Mucosa of descending colon (tissue), 3 donors: Measurements from ENCODE around the gene CENPU. TPM values are rescaled to one million over a fixed set of nuclear protein-coding genes. Genes with fewer than 3 reads are reported as not detected.

Experiments used
- ATAC-seq: fragments of 200-7000 bp; cut with Tn5 transposase; one replicate; pipeline ENCODE4 v1.9.1; 2020; ENCODE audit warnings: mild to moderate bottlenecking, moderate library complexity
- DNase-seq, 3 donors: peaks; one replicate each; pipeline ENCODE4 v3.0.0-alpha.2; 2020
- H3K36me3 ChIP-seq: fragments of 200-600 bp; one replicate; pipeline ENCODE4 v1.8.0; 2021; ENCODE audit warnings: low read depth, mild to moderate bottlenecking
- H3K4me1 ChIP-seq: fragments of 200-600 bp; one replicate; pipeline ENCODE4 v1.8.0; 2021; ENCODE audit warnings: low read depth, mild to moderate bottlenecking
- H3K4me3 ChIP-seq: fragments of 200-600 bp; one replicate; pipeline ENCODE4 v1.8.0; 2021; ENCODE audit warnings: mild to moderate bottlenecking
- H3K9me3 ChIP-seq: fragments of 200-600 bp; one replicate; pipeline ENCODE4 v1.8.0; 2021; ENCODE audit warnings: mild to moderate bottlenecking
- CTCF ChIP-seq: fragments of 200-600 bp; IDR thresholded peaks from one replicate; pipeline ENCODE4 v1.8.0; 2022; ENCODE audit warnings: antibody characterized with exemption, mild to moderate bottlenecking
- intact Hi-C, 2 donors: fragments of 100-400 bp; cut with DNase I in 1 of 2; cut with micrococcal nuclease in 1 of 2; formaldehyde crosslinking; loops; one replicate each; pipeline versions ENCODE4 v1.11.0 to v1.11.1; 2022; cut with DNase I, micrococcal nuclease
- total RNA-seq, 3 donors: library from RNA; stranded (reverse); fragmentation: NEBNext Ultra II Directional in 2 of 3; extraction: Animal tissue kit (Norgen Biotek cat#: 25700) in 2 of 3; gene quantifications; one replicate each; pipeline versions ENCODE4 v1.2.1 to v1.2.4, GENCODE V29; 2021 to 2023
- donor health status: DM: no; HTN: no; CAD: no; lungs with moderate emphysema.
- donor health status: DM: no; HTN: no; CAD: no.
- donor health status: DM: no; HTN: yes; CAD: no.

CENPU gene
- total RNA-seq, 3 donors from 2014 or later: 5.1 to 19.5 (median 9.5) TPM

- intact Hi-C loops: no loop called here
- no peaks in the 10 kb centered on the region for H3K36me3 ChIP-seq
- no peaks in the 10 kb centered on the region for H3K9me3 ChIP-seq
- TF ChIP-seq CTCF: no peak
- DNase-seq (peak in 1 of 3 donors; percentile 28), ATAC-seq (no peak)
- H3K4me3 ChIP-seq: no peak overlapping the region
- H3K4me1 ChIP-seq: peaks cover 33% of the 10 kb centered on the region
These were observed 86.4 kb downstream of the CENPU start for GRCh38 chr4:184647266-184648053.

GRCh38 chr4:184645904-184646610, 87.8 kb downstream of the CENPU start:
- no peaks in the 10 kb centered on the region for H3K9me3 ChIP-seq
- no peak for ATAC-seq
- peaks cover 33% of the 10 kb centered on the region for H3K4me1 ChIP-seq
- H3K4me3 ChIP-seq: no peak overlapping the region
- TF ChIP-seq CTCF: no peak
- H3K36me3 ChIP-seq: no peaks in the 10 kb centered on the region
- intact Hi-C loops: no loop called here
- peak in 1 of 3 donors; percentile 56 for DNase-seq

DNA sequence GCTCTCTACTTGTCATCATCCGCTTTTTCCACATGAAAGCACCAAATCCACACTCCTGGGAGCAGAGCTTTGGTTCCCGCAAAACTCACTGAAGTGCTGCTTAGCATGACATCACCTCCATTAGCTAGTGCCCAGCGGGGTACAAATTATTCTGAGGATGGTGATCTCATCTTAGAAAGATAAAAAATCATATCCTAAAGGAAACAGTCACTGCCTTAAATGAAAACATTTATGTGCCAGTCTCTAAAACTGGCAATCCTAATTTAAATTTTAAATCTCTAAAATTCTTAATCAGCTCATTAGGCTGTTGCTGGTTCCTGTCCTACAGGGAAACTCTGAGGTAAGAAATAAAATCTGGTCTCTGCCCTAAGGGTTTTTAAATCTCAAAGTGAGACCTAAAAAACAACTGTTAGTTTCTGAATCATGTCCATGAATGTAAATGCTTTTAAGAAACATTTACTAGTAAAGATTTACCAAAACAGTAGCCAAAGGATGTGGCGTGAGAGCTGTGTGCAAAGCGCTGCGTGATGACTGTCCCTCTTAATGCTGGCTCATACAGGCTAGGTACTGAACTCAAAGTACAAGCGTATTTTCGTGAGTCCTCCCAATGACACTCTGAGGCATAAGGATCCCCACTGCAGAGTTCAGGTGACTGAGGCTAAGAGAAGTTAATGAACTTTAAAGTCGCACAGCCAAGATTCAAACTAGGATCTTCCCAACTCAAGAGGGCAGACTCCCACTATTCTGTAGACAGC, 89.2 kb downstream of the CENPU start:
- intact Hi-C loops: no loop called here
- TF ChIP-seq CTCF: no peak

More for the DNA sequence above, 89.2 kb downstream of the CENPU start:
- DNase-seq (no peak), ATAC-seq (no peak)
- Histone ChIP-seq H3K9me3 (no peaks in the 10 kb centered on the region), H3K4me1 (peaks cover 28% of the 10 kb centered on the region), H3K36me3 (no peaks in the 10 kb centered on the region), H3K4me3 (no peak overlapping the region)

Other genes with a start within 250 kb of the CENPU start
- 10 to 100 TPM; 29.7 to 48.6 (median 37.8) TPM for gene CASP3, start 84.6 kb downstream of the CENPU start, total RNA-seq
- 10 to 100 TPM; 17.1 to 22.5 (median 21.7) TPM for gene PRIMPOL, start 84.4 kb downstream of the CENPU start, total RNA-seq
- gene ACSL1, start 91.9 kb upstream of the CENPU start, total RNA-seq: 10 to 100 TPM; 37.4 to 51.4 (median 39.0) TPM